ENCODE results near the gene HMGXB4.

DNA sequence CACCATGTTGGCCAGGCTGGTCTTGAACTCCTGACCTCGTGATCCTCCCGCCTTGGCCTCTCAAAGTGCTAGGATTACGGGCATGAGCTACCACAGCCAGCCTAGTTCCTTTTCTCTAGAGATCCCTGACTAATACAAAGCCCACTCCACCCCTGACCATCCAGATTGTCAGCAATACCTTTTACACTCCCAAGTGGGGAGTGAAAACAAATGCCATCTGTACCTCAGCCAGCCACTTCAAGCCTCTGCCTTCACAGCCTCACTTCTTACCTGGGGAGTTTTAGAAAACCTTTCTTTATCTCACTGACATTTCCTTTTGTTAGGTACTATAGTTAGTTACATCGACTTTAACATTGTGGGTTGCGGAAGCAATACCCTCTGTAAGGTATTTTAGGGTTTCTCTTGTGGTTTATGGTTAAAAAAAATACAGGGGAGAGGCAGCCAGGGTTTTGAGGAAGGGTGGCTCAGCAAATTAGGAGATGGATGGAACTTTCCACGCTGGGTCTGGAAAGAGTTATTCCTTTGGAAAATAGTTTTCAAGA lies 51.3 kb downstream of the HMGXB4 start:
- TF ChIP-seq, protein P1, sequence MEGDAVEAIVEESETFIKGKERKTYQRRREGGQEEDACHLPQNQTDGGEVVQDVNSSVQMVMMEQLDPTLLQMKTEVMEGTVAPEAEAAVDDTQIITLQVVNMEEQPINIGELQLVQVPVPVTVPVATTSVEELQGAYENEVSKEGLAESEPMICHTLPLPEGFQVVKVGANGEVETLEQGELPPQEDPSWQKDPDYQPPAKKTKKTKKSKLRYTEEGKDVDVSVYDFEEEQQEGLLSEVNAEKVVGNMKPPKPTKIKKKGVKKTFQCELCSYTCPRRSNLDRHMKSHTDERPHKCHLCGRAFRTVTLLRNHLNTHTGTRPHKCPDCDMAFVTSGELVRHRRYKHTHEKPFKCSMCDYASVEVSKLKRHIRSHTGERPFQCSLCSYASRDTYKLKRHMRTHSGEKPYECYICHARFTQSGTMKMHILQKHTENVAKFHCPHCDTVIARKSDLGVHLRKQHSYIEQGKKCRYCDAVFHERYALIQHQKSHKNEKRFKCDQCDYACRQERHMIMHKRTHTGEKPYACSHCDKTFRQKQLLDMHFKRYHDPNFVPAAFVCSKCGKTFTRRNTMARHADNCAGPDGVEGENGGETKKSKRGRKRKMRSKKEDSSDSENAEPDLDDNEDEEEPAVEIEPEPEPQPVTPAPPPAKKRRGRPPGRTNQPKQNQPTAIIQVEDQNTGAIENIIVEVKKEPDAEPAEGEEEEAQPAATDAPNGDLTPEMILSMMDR (IDR thresholded peaks at IDR 0.05; ENCODE audit: control extremely low read depth in 1 of 3, insufficient read depth in 1 of 3, low read depth in 1 of 3, low read length in 3 of 3), result no peak
- TF ChIP-seq EZH2 (IDR thresholded peaks at IDR 0.05; ENCODE audit: low read depth, low read length, severe bottlenecking), result no peak
- TF ChIP-seq NRF1 (IDR thresholded peaks at IDR 0.05; ENCODE audit: low read depth, low read length), result no peak
- no peak for TF ChIP-seq CREB1 (IDR thresholded peaks at IDR 0.05)
- TF ChIP-seq, protein P2, sequence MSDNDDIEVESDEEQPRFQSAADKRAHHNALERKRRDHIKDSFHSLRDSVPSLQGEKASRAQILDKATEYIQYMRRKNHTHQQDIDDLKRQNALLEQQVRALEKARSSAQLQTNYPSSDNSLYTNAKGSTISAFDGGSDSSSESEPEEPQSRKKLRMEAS (IDR thresholded peaks at IDR 0.05), result no peak
- no peak for TF ChIP-seq ZNF274 (IDR thresholded peaks at IDR 0.05; ENCODE audit: borderline replicate concordance, extremely low read depth, low read length)

Data from H1 (cell line).